NT2/D1 (cell line): ENCODE data around the gene HINT3.

ENCODE experiments used
- SUZ12 ChIP-seq: IDR thresholded peaks from 2 replicates; pipeline ENCODE4 v1.6.1; 2011; ENCODE audit not compliant: insufficient read length, insufficient read depth; ENCODE audit errors: extremely low read depth
- YY1 ChIP-seq: IDR thresholded peaks from 2 replicates; pipeline ENCODE4 v1.6.1; 2011; ENCODE audit not compliant: insufficient read length, insufficient read depth

DNA sequence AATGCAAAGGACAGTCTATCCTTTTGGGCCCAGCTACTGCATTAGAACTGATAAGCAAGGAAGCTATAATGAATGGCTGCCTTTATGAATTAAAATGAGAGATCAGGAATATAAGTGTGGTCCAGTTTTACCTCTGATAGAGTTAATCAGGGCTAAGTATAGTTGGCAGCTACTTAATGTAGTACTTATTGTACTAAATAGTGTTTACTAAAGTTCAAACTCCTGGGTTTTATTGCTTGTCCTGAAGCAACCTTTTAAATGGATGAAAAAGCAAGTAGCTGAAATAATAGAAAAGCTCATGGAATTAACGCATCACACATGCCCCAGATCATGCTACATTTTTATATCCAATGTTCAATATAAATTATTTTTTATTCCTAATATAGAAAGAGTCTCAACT lies 35.1 kb downstream of the HINT3 start:
- TF ChIP-seq SUZ12 (no peak), YY1 (no peak)
